Stimulated activated CD8-positive, alpha-beta memory T cell treated with anti-CD3 and anti-CD28 coated beads, Interleukin-4, amount 100 ng/mL, for 24 hours (primary cell): ENCODE measurements around the gene ARL4C.
"Not testable (repeated sequence)": the region's sequence is repeated elsewhere in the genome, so short reads cannot be mapped to it uniquely, and the experiment has no call there.

Experiments
- DNase-seq: peaks from one replicate; pipeline ENCODE4 v3.0.0-alpha.2; 2020; ENCODE audit warnings: low read depth

Gene ARL4C

DNA sequence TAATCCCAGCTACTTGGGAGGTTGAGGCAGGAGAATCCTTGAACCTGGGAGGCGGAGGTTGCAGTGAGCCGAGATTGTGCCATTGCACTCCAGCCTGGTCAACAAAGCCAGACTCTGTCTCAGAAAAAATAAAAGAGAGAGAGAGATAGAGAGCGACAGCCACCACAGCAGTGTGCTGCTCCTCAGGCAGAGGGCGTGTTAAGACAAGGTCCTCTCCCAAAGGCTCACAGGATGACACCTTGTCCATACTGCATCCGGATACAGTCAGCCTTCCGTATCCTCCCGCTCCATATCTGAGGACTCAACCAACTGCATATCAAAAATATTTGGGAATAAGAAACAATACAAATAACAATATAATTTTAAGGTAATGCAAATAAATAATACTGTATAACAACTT is 20.1 kb downstream of the ARL4C start:
- DNase-seq, result no peak

GRCh38 chr2:234474654-234475053 is 22.2 kb downstream of the ARL4C start:
- DNase-seq, result no peak

DNA sequence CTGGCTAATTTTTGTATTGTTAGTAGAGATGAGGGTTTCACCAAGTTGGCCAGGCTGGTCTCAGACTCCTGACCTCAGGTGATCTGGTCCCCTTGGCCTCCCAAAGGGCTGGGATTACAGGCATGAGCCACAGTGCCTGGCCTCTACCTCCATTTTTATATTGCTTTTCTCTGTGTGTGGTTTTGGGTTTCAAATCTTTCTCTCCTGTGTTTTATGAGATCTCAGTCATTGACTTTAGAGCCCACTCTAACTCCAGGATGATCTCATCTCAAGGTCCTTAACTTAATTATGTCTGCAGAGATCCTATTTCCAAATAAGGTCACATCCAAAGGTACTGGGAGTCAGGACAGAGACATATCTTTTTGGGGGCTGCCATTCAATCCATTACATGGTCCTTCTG is 24.7 kb downstream of the ARL4C start:
- DNase-seq, result no peak

- no peak for DNase-seq
Measured at GRCh38 chr2:234469972-234470371, 26.9 kb downstream of the ARL4C start.

- no peak for DNase-seq
Measured at GRCh38 chr2:234469251-234469845, 27.5 kb downstream of the ARL4C start.

GRCh38 chr2:234468503-234468902 is 28.4 kb downstream of the ARL4C start:
- DNase-seq, result no peak

DNA sequence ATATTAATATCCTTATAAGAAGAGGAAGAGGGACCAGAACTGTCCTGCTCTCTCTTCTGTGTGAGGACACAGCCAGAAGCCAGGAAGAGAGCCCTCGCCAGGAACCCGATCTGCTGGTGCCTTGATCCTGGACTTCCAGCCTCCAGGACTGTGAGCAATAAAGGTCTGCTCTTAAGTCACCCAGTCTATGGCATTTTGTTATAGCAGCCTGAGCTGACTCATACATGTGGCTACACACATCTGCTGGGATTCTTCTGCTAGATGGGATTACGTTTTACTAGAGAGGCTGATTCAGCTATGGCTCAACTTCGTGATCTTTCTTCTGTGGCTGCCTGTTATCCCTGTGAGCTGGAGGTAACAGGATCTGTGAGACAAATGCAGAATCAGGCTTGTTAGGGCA is 29.6 kb downstream of the ARL4C start:
- no peak for DNase-seq

- no peak for DNase-seq
Measured at GRCh38 chr2:234464291-234464645, 32.6 kb downstream of the ARL4C start.

GRCh38 chr2:234463626-234464290 is 33.1 kb downstream of the ARL4C start:
- DNase-seq, result peak; percentile 30

DNA sequence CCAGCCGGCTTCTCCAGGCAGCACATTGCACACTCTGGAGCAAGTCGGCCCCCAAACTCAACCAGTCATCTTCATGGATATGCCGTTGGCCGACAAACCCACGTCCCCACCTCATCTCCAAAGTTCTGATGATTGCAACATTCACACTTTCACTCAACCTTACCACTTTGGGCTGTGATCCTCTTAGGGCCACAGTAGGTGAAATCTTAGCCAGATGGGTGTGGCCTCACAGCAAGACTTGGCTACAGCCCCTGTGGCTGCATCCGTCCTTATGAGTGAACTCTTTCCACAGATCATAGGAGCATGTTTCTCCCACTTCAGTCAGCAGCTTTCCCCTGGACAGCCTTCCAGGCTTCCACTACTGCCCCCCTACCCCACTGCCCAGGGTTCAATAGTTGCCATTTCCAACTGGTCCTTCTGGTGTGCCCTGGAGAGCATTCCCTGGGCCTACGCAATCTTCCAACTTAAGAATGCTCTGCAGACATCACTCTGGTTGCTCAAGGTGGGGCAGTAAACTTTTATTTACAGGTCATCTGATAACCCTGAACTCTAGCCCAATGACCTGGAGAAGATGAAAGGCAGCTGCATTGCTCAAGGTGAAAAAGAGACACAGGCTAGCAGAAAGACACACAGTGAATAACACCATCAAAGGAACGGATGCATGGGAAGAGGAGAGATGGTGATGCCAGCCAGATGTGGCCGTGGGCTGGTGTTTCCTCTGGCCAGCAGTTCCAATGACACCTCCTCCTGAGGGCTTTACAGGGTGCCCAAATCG is 34.5 kb downstream of the ARL4C start:
- DNase-seq, result no peak

DNA sequence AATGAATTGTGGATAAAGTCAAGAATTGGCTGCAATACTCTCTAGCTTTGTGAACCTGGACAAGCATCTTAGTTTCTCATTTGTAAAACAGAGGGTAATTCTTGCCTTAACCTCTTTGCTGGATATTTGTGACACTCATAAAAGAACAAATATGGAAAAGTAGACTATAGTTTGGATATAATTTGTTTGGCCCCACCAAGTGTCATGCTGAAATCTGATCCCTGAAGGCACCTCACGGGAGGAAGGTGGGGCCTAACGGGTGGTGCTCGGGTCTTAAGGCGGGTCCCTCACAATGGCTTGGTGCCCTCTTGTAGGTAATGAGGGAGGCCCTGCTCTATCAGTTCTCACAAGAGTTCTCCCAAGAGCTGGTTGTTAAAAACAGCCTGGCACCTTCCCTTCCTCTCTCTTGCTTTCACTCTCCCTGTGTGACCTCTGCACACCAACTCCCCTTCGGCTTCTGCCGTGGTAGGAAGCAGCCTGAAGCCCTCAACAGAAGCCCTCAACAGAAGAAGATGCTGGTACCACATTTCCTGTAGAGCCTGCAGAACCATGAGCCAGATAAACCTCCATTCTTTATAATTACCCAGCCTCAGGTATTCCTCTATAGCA is 37.4 kb downstream of the ARL4C start:
- no peak for DNase-seq

GRCh38 chr2:234458466-234458865 is 38.4 kb downstream of the ARL4C start:
- DNase-seq, result no peak

GRCh38 chr2:234457421-234457820 is 39.5 kb downstream of the ARL4C start:
- DNase-seq, result no peak

DNA sequence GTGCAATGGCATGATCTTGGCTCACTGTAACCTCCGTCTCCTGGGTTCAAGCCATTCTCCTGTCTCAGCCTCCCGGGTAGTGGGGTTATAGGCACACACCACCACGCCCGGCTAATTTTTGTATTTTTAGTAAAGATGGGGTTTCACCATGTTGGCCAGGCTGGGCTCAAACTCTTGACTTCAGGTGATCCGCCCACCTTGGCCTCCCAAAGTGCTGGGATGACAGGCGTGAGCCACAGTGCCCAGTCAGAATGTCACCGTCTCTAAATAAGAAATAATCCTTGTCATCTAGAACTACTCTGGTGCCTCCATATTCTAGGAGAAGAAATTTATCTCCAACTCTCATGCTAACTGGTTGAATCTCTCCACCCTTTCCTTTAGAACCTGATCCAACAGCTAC is 41.6 kb downstream of the ARL4C start:
- DNase-seq, result not testable (repeated sequence)

- DNase-seq, result no peak
Measured at GRCh38 chr2:234454433-234454832, 42.4 kb downstream of the ARL4C start.

DNA sequence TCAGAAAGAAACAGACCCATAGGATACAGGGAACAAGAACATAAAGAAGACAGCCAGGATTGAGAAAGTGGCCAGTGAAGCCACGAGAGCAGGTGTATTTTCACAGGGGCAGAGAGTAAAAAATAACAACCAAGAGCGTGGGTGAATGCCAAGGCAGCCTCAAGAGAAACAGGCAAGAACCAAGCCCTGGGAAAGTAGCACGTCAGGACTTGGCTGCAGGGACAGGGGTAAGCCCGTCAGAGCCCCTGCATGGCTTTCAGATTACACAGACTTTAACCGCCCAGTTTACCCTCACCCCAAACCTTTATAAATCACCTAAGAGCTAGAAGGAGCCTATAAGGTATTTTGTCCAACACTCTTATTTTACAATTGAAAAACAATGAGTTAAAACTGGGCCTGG is 43.7 kb downstream of the ARL4C start:
- DNase-seq, result no peak

DNA sequence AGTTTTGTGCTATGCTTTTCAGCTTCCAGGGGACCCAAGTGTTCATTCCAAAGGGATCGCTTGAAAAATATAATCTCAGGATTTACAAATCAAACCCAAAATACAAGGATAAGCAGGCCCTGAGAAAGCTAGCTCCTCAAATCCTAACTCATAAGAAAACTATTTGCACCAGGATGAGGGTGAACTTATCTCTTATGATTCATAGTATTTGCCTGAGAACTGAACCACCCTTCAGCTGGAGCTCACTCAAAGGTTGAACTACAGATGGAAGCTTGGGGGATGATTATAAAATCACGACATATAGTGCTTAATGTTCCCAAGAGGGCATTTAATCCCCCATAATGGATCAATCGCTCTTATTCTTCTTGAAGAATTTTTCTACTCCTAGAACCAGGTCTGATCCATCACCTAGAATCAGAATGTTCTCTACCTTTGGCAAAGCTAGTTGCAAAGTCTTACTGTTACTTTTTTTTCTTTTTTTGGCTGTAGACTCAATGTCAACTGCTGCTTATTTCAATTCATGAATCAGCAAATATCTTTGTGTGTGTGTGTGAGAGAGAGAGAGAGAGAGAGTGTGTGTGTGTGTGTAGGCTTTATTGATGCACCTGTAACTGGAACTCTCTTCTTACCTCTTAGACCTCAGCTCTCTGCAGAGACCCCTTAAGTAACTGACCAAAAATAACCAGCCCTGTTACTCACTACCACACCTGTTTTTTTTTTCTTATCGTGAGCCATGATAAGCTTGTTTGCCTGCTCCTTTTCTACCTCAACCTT is 44.8 kb downstream of the ARL4C start:
- no peak for DNase-seq

DNA sequence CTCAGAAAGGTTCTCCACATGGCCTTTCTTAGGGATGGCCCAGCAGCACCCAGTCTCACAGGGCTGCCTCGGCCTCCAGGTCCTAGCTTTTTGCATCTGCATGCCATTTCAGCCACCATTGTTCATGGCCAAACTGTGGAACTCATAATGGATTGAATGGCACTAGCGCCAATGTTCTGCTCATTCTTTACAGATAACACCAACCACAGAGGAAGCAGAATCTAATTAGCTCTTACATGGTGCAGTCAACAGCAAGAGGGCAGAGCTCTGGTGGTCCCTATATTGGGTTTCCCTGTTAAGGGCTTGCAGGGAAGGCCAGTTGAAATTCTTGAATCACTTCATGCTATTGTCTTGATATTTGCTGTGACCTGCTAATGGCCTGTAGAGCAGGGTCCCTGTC is 45.6 kb downstream of the ARL4C start:
- DNase-seq, result no peak

GRCh38 chr2:234450431-234451124 is 46.3 kb downstream of the ARL4C start:
- DNase-seq, result no peak

DNA sequence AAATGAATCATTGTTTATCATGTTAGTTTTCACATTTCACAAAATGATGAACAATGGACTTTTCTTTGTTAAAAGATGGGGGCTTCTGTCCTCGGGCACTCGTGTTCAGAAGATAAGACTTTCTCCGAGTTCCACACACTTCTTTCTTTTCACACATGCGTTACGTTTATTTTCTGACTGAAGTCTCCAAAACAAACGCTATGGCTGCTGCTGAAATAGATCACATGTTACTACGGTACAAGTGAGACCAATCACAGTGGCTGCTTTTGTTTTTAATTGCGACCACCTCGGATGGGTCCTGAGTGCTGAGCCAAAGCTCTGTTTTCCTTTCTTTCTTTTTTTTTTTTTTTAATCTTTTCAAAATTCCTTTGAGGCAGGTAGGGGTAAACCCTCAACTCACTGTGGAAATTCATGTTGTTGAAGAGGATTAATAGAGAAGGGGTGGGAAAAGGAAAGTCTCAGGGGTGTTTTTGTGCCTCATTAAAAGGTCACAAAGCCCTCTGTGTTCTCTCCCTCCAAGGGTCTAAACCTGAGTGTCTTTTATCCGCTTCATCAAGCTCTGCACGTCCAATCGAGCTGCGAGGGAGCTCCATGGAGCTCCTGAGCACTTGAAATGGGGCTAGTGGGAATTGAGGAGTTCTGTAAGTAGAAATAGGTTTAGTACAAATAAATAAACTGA is 48.2 kb downstream of the ARL4C start:
- DNase-seq, result no peak

GRCh38 chr2:234447963-234448362 is 48.9 kb downstream of the ARL4C start:
- no peak for DNase-seq
